ENCODE results near the gene ABCB6.
A peak's percentile ranks its signal among the peaks of the same experiment; 100 is the strongest.
"Not testable (repeated sequence)": the region's sequence is repeated elsewhere in the genome, so short reads cannot be mapped to it uniquely, and the experiment has no call there.

Gene ABCB6

DNA sequence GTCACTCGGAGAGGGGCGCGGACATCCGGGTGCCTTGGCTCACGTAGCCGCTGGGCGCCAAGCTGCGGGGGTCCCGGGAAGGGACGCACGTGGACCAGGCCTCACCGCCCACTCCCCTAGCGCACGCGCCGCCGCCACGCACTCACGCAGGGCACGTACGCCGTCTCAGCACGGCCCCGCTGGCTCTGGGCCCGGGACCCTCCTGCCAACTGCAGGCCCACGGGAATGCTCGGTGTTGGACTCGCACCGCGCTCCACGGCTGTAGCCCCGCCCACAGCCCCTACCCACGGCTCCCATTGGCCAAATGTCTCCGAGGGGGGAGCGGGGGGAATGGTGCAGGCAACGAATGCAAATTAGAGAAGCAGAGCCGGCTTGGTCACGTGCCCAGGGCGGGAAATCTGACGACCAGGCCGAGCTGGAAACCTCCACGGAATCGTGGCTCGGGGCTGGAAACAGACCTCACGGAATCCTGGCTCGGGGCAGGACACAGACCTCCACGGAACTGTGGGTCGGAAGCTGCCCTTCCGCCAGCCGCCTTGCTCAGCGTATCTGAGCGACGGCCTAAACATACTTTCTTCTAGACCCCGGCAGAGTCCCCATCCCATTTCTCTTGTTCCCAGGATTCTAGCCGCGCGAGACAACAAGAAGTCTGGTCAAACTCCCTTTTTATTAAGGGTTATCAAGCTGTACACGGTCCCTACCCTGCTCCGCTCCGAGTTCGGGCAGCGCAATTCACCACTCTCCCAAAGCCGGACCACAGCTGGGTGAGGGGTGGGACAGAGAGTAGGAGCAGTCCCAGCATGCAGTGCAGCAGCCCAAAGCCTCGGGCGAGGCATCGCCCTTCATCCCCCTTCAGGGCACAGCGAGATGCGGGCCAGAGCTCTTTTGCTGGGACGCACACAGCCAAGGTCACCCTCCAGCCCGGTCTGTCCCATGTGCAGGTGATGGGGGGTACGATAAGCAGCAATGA lies at the start of gene ABCB6:
Gene ABCB6, minus strand, starts transcription at position 227 of the 970 bp plus-strand sequence. CDS start 285 bp downstream, outside the sequence.
- peak; percentile 92 for DNase-seq

DNA sequence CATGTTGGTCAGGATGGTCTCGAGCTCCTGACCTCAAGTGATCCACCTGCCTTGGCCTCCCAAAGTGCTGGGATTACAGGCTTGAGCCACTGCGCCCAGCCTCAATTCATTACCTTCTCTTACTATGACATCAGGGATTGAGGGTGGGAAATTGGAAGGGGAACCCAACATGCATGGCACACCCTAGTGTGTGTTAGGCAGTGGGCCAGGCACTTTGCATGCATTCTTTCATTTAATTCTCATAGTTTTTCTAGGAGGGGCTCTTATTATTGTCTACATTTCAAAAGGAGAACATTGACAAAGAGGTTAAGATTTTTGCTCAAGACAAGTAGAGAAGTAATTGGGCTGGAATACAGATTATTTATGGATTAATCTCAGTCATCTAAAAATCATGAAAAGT lies 49.5 kb upstream of the ABCB6 start:
- DNase-seq, result no peak

DNA sequence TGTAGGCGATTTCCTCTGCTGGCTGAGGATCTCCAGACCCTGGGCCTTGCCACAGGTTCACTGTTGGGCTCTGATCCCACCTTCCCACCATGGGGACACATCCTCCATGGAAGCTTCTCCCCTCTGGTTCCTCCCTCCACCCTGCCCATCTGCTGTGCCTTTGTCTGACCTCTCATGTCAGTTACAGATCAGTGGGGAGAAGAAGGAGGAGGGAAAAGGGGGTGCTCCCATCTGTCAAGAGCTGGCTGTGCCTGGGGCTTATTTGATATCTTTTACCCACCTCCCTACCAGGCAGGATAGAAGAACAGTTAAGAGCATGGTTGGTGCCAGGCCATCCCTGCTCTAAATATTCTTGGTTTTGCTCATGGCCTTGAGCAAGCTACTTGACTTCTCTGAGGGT lies 48.1 kb upstream of the ABCB6 start:
- no peak for DNase-seq

DNA sequence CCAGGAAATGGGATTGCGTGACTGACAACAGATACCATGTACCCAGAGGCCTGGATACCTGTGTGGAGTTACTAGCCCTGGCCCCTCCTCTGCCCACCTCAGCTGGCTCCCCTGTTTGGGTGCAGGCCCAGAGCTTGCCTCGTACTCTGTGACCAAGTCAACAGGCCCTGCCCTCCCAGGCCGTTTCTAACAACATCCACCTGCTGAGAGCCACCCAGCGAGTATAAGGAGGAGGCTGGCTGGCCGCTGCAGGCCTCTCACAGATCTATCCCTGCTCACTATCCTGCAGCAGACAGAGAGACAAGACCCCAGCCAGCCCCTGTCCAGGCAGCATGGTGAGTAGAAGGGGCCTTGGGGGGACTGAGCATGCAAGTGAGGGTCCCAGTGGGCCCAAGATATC lies 47.5 kb upstream of the ABCB6 start:
- DNase-seq, result no peak

DNA sequence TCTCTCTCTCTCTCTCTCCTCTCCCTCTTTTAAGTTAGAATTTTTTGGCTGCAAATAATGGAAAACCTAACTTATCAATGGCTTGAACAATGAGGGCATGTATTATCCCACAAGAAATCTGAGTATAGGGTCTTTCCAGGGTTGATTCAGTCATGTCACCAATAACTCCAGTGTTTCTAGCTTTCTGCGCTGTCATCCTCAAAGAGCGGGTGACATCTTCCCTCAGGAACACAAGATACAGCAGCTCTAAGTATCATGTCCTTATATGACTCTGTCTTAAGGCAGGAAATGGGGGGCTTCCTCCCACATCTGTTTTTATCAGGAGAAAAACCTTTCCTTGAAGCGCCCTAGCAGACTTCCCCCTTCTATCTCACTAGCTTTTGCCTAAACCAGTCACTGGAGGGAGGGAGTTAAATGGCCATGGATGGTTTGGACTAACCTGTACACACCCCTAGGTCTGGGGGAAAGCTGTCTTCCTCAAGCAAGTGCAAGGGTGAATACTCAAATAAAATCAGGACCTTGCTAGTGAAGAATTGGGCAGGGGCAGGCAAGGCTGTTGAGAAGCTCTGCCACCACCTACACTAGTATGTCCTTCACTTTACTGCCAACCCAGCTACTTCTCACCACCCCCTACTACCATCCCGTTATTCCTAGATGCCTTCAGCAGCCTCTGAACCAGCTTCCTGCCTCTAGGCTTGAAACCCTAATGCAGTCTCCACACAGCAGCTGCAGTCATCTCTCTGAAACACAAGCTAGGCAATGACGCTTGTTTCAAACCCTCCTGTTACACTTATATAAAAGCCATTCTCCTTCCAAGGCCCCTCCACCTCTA lies 42.5 kb upstream of the ABCB6 start:
- no peak for DNase-seq

DNA sequence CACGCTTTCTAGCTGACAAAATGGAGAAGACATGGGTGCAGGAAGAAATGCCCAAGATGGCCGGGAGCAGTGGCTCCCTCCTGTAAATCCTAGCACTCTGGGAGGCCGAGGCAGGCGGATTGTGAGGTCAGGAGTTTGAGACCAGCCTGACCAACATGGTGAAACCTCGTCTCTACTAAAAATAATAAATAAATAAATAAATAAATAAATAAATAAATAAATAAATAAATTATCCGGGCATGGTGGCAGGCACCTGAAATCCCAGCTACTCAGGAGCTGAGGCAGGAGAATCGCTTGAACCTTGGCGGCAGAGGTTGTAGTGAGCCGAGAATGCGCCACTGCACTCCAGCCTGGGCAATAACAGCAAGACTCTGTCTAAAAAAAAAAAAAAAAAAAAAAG lies 40.2 kb upstream of the ABCB6 start:
- DNase-seq, result not testable (repeated sequence)

DNA sequence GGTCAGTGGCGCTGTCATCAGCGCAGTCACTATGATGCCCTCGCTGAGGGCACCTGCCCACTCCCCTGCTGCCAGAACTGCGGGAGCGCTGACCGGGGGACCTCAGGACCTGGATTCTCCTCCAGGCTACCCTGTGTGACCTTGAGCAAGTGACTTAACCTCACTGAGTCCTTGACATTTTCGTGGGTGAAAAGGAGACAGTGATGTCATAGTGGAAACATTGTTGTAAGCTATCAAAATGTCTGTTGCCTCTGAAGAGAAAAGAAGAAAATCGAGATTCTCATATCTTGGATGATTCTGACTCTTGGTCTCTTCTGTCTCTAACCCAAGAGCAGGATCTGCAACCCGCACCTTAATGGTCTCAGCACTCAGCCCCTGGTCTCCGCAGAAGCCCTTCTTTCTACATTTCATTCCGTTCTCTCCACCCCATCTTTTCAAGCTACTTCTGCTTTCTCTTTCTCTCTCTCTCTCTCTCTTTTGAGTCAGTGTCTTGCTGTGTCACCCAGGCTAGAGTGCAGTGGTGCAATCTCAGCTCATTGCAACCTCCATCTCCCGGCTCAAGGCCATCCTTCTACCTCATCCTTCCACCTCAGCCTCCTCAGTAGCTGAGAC lies 35.9 kb upstream of the ABCB6 start:
- DNase-seq, result peak; percentile 53

DNA sequence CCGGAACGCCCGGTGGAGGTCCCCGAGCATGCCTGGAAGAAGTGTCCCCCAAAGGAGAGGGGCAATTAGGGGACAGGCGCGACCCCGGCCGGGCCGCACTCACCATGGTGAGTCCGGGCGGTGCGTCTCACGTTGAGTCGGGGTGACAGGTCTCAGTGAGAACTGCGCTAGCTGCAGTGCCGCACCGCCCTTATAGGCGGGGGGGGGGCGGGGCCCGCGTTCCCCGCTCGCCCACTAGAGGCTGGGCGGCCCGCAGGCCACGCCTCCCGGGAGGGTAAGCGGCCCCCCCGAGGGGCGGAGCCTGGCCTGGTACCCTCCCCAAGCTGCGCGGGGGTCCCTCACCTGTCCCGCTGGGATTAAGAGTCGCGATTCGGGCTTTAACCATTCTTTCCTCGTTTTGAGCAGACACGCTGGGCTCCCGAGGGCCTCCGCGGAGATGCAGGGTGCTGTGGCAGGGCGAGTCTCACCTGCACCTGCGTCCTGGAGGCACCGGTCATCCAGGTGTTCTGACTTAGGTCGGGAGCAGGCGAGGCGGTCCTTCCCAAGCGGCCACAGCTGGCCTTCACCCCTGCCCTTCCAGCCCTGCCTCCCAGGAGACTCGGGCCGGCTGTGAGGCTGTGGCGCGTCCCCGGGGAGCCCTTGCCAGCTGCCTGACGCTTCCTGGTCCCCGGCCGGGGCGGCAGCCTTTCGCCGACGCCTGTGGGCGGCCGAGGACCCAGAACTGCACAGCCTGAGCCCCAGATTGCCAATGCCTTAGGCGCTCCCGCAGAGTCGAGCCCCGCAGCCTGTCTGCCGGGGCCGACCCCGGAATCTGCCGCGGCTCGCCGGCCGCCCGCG lies 35.2 kb upstream of the ABCB6 start, which contains the start of gene TUBA4A:
Gene TUBA4A, minus strand, starts transcription at position 166 of the 837 bp plus-strand sequence. Its CDS starts 60 bp downstream, at position 106.
- peak; percentile 93 for DNase-seq

DNA sequence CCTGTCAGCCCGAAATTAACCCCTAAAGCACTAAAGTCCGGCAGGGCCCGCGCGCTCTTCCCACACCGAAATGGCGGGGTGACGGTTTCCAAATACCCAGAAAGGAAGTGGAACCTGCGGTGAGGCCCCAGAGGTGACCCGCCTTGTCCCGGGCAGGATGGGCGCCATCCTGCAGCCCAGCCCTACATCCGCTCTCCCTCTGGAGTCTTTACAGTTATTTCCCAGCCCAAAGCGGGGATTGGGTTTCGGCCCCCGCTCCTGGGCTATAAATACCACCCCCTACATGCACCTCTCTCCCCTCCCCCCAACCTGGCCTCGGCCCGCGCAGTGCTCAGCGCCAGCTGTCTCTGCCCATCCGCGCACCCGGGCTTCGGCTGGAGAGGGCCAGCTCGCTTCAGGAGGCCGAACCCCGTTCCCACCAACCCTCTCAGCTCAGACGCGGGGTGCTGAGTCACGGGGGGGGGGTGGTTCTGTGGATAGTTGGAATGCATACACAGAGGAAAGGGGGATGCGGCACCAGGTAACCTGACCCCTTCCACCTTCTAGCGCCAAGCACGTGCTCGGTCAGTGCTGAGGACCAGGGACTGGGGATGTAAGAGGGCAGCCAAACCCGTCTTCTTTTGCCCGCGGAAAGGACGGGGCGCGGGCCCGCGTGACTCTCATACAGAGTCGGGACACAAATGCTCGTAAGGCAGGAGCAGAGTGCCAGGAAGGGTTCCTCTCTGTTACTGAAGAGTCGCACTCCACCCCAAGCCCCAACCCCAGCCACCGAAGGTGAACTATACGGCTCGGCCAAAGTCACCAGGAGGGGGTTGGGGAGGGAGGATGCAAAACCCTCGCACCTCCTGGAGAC lies 34.4 kb upstream of the ABCB6 start, which contains the start of gene TUBA4B:
Gene TUBA4B, plus strand, starts transcription at position 344 of the 853 bp plus-strand sequence. Its CDS starts 165 bp downstream, at position 509.
- peak; percentile 65 for DNase-seq

DNA sequence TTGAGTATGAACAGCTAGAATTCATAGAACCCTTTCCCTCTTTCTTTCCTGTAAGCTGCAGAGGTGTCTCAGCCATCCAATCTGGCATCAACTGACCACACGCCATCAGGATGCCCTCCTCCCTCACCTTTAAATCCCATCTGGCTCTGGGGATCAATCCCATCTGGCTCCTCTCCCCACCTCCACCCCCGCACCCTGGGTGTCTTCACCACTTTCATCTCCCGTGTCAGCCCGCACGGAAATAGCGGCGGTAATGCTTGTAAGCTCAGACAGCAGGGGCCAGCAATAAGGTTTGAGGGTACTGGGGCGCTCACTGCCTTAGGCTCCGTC lies 33.8 kb upstream of the ABCB6 start:
- no peak for DNase-seq

DNA sequence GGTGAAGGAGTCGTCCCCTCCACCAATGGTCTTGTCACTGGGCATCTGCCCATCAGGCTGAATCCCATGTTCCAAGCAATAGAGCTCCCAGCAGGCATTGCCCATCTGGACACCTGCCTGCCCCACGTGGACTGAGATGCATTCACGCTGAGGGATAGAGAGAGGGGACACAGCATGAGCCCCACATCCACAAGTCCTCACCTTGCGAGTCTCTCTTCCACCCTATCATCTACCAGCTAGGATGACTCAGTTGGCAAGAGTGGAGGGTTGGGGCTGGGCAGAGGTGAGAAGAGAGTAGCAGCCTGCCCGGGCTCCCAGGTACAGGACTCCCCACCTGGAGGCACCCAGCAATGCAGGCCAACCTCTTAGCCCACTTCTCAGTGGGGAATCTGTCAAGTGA lies 33.3 kb upstream of the ABCB6 start:
- DNase-seq, result peak; percentile 40

DNA sequence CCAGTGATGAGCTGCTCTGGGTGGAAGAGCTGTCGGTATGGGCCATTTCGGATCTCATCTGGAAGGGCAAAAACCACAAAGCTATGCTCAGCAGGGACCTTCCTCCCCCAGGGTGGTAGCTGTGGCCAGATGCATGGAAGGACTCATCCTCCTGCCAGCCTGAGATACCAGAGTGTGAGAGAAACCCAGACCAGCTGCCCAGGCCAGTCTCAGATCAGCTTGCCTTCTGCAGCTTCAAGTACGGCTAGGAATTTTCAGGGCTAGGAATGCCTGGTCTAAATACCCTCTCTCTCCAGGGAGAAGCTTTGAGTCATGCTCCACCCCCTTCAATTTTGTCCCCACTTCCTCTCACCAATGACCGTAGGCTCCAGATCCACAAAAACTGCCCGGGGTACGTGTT lies 32.9 kb upstream of the ABCB6 start:
- DNase-seq, result no peak

DNA sequence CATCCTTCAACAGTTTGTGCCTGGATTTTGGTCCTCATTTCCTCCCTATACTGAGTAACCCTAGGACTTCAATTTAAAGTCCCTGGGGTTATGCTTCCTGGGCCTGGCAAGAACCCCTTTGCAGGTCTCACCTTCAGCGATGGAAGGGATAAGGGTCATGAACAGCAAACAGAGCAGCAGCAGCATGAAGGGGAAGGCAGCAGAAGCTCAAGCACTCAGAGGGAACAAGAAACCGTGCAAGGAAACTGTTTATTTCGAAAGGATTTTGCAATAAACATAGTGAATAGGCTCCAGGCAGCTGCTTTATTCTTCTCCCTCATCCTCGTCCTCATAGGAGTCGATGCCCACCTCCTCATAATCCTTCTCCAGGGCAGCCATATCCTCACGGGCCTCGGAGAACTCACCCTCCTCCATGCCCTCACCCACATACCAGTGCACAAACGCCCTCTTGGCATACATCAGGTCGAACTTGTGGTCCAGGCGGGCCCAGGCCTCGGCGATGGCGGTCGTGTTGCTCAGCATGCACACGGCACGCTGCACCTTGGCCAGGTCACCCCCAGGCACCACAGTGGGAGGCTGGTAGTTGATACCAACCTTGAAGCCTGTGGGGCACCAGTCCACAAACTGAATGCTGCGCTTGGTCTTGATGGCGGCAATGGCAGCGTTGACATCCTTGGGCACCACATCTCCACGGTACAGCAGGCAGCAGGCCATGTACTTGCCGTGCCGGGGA lies 31.5 kb upstream of the ABCB6 start:
- no peak for DNase-seq

DNA sequence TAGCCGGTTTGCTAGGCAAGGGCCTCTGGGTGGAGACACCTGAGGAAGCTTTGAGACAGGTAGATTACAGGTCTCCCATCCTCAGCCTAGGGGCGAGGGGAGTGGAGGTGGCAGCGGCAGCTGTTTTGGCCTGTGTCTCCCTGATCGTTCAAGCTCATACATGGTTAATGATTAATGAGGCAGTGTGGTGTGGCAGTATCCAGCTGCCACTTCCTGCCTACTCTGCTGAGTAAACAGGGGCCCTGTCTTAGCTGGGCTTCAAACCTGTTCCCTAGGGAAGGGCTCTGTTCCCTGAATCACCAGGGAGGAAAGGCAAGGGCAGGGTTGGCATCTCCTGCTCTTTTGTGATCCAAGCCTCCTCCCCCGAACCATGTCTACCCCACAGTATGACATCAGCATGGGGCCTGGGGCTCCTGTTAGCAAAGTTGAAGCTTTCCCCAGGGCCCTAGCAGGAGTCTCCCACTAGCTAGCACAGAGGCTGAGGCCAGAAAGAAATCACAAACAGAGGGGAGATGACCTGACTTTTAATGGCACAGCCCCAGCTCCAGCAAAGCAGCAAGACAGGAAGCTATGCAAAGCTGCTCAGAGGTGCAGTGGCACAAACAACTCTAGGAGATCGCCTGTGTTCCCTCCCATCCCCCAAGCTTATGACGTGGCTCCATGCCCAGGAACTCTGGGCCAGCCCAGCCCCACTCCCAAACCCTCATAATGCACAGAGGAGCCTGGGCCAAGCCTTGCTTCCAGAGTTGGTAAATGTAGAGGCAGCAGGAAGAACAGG lies 30.6 kb upstream of the ABCB6 start:
- DNase-seq, result peak; percentile 59

DNA sequence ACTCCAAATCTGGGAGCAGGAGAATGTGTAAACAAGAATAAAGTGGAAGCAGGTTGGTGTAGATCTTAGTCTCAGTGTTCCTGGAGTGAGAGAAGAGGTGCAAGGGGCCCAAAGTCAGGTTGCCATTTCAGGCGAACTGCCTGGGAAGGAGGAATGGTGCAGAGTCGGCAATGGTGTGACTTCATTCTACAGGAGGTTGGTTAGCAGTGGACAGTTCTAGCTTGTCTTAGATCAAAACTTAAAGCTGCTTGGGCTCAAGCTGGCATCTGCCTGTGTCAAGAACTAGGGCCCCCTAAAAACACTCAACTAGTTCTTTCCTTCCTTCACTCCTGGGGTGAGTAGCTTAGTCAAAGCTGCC lies 30.1 kb upstream of the ABCB6 start:
- DNase-seq, result no peak

DNA sequence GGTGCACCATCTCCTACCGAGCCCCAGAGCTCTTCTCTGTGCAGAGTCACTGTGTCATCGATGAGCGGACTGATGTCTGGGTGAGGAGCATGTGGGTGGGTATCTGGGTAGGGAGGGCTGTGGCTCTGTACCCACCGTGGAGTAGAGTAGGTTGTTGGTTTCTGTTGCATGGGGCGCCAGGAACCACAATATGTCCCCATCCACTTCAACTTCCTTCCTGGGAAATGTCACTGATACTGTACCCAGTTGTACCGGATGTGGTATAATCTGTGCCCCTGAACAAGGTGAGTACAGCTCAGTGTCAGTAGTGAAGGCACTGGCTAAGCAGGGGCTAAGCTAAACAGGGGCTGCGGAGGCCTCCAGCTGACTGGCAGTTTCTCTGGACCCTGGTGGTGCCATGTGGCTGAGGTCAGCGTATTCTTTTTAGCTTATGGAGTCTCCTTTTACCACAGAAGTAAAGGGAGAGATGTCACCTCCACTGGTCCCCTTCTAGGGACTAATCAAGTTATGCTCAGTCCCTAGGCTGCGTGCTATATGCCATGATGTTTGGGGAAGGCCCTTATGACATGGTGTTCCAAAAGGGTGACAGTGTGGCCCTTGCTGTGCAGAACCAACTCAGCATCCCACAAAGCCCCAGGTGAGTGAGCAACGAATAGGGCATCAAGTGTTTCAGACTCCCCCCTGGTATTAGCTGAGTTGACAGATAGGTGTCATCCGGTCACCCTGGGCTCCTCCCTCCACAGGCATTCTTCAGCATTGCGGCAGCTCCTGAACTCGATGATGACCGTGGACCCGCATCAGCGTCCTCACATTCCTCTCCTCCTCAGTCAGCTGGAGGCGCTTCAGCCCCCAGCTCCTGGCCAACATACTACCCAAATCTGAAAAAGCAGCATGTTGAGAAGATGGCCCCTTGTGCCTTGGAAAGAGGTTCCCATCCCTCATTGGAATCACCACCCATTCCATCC lies 29.2 kb upstream of the ABCB6 start:
- peak; percentile 75 for DNase-seq

DNA sequence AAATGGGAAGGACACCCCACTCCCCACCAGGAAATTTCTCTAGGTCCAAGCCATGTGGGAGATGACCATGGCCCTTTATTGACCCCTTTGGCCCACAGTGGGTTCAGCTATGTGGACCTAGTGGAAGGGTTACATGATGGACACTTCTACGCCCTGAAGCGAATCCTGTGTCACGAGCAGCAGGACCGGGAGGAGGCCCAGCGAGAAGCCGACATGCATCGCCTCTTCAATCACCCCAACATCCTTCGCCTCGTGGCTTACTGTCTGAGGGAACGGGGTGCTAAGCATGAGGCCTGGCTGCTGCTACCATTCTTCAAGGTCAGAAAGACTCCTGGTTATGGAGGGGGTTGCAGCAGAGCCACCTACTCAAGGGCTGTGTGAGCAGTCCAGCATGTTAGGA lies 27.8 kb upstream of the ABCB6 start:
- DNase-seq, result no peak

DNA sequence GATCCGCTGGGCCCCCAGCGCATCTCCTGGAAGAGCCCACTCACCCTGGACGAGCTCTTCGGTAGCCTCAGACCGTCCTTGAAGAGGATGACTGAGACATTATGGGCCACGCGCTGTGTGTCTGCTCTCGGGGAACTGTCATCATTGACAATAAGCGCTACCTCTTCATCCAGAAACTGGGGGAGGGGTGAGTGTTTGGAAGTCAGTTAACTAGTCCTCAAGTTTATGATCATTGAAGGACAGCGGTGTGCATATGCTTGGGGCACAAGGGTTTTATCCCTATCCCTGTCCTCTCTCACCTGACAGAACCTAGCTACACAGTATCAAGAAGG lies 27.1 kb upstream of the ABCB6 start:
- peak; percentile 43 for DNase-seq

All from stimulated activated CD8-positive, alpha-beta memory T cell treated with anti-CD3 and anti-CD28 coated beads, Interleukin-4, amount 100 ng/mL, for 48 hours (primary cell).